Cardiac fibroblast (primary cell): ENCODE results near the gene SNTG2.
A peak's percentile ranks its signal among the peaks of the same experiment; 100 is the strongest.

Experiments used
- DNase-seq, 2 donors: peaks; one replicate each; pipeline versions ENCODE4 v3.0.0 to v3.0.0-alpha.2; 2010; ENCODE audit warnings: low read depth in 2 of 2
- H3K4me3 ChIP-seq, 2 donors: replicated peaks in 1 of 2; 1 replicate in 1 of 2; 2 replicates in 1 of 2; pipeline ENCODE4 v1.5.1; 2011; ENCODE audit warnings: low read depth in 2 of 2, low read length in 2 of 2, mild to moderate bottlenecking in 2 of 2, moderate library complexity in 1 of 2
- CTCF ChIP-seq: IDR thresholded peaks from one replicate; pipeline ENCODE4 v1.5.1; 2011; ENCODE audit warnings: low read depth, mild to moderate bottlenecking, low read length, inconsistent platforms

The SNTG2 gene

GRCh38 chr2:1010415-1010930 lies 59.8 kb downstream of the SNTG2 start:
- TF ChIP-seq CTCF, result no peak
- H3K4me3 ChIP-seq, result no peak overlapping the region
- DNase-seq, result peak; percentile 4 to 30

- no peak for DNase-seq
- no peak overlapping the region for H3K4me3 ChIP-seq
- TF ChIP-seq CTCF, result no peak
Measured at GRCh38 chr2:1011006-1011405, 60.4 kb downstream of the SNTG2 start.

DNA sequence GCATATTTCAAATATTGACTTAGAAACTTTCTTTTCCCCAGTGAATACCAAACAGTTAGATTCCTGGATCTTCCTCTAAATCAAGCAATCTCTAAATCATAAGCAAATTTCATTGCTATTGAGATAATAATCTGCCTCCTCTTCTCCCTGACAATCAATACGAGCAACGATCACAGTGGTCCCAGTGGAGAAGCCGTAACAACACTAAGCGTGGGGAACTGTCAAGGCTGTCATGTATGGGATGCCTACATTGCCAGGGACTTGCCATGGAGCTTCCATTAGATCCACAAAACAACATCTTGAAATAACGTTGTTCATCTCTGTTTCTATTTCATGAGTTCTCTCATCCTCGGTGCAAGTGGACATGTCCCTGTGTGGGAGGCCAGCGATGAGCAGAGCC lies 61.3 kb downstream of the SNTG2 start:
- TF ChIP-seq CTCF, result no peak
- no peak overlapping the region for H3K4me3 ChIP-seq
- no peak for DNase-seq

DNA sequence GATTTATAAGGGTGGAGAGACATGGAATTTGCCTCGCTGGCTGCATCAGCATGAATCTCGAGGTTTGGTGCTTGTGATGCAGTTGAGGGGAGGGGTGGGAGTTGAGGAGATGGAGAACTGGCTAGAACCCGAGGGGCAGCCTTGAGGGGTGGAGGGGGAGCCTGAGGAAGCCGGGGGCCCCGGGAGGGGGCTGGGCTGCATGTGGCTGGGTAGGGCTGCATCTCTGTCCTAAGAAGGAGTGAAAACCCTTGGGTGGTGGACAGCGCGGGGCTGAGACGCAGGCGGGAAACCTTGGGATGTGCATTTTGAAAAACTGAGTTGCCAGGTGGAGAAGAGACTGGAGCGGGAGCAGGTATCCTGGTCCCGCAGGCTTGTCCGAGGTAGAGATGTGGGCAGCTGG lies 64.2 kb downstream of the SNTG2 start:
- TF ChIP-seq CTCF, result no peak
- no peak for DNase-seq

GRCh38 chr2:1016500-1016899 lies 65.9 kb downstream of the SNTG2 start:
- TF ChIP-seq CTCF, result no peak
- no peak for DNase-seq
- no peak overlapping the region for H3K4me3 ChIP-seq

More for the DNA sequence above, 64.2 kb downstream of the SNTG2 start:
- no peak overlapping the region for H3K4me3 ChIP-seq

DNA sequence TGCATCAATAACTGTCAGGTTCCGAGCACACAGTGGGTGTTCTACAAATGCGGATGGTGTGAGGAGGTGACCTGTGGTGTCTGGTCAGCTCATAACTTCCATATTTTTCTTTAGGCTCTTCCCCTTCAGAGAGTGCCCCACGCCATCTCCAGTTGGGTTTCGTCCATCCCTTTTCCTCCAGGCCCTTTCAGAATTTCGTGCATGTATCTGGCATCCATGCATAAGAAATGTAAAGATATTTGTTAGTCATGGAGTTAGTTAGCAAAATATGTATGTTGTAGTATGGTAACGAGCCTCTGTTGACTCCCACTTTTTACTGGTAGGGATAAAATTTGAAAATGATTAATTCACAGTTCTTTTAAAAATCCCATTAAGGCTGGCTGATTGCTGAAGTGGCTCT lies 67.2 kb downstream of the SNTG2 start:
- H3K4me3 ChIP-seq, result no peak overlapping the region
- DNase-seq, result no peak
- no peak for TF ChIP-seq CTCF

DNA sequence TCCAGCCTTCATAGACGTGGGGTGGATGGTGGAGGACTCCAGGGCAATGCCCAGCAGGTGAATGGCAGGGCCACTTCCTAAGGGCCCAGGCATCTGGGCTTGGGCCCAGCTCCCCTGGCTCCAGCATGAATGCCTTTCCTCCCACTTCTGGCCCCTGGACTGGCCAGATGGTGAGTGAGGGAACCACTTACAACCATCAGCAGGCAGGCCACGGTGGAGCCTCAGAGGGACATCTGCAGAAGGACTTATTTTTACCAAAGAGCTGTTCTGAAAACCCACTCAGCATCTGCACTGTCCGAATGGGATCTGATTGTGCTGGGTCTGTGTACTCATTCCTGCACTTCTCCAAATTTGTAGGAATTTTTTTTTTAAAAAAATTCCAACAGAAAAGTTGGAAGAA lies 69.6 kb downstream of the SNTG2 start:
- DNase-seq, result no peak
- H3K4me3 ChIP-seq, result no peak overlapping the region
- TF ChIP-seq CTCF, result no peak
